ENCODE measurements around the gene ABCC1.

- TF ChIP-seq CTCF (IDR thresholded peaks at IDR 0.05) (no peak), POLR2A (IDR thresholded peaks at IDR 0.05) (no peak), EP300 (IDR thresholded peaks at IDR 0.05) (no peak)
These were observed 41.5 kb downstream of the ABCC1 start for GRCh38 chr16:15990902-15991301.
